GOT3 (cell line): ENCODE results near the gene TNKS1BP1.
"Not testable (repeated sequence)": the region's sequence is repeated elsewhere in the genome, so short reads cannot be mapped to it uniquely, and the experiment has no call there.

ENCODE experiments used
- DNase-seq: peaks from one replicate; lab custom pipeline; 2025; ENCODE audit warnings: mixed read lengths; lab: John Stamatoyannopoulos, UW

TNKS1BP1 gene

GRCh38 chr11:57311109-57311936 is 13.4 kb downstream of the TNKS1BP1 start:
- peak; percentile 88 for DNase-seq

GRCh38 chr11:57310630-57311086 is 14.1 kb downstream of the TNKS1BP1 start:
- DNase-seq = no peak

- DNase-seq = no peak
These were observed 14.7 kb downstream of the TNKS1BP1 start for GRCh38 chr11:57310091-57310490.

GRCh38 chr11:57309106-57310059 is 15.4 kb downstream of the TNKS1BP1 start:
- DNase-seq = no peak

GRCh38 chr11:57308426-57309060 is 16.2 kb downstream of the TNKS1BP1 start:
- no peak for DNase-seq

- DNase-seq = no peak
These were observed 17.0 kb downstream of the TNKS1BP1 start for GRCh38 chr11:57307666-57308270.

- no peak for DNase-seq
These were observed 17.7 kb downstream of the TNKS1BP1 start for GRCh38 chr11:57306940-57307565.

- no peak for DNase-seq
These were observed 18.4 kb downstream of the TNKS1BP1 start for GRCh38 chr11:57306161-57306876.

GRCh38 chr11:57305523-57305922 is 19.2 kb downstream of the TNKS1BP1 start:
- no peak for DNase-seq

- no peak for DNase-seq
These were observed 20.7 kb downstream of the TNKS1BP1 start for GRCh38 chr11:57303990-57304579.

- DNase-seq = no peak
These were observed 21.3 kb downstream of the TNKS1BP1 start for GRCh38 chr11:57303280-57303989.

GRCh38 chr11:57302489-57302888 is 22.3 kb downstream of the TNKS1BP1 start:
- no peak for DNase-seq

GRCh38 chr11:57301711-57302423 is 22.9 kb downstream of the TNKS1BP1 start:
- no peak for DNase-seq

- no peak for DNase-seq
These were observed 24.0 kb downstream of the TNKS1BP1 start for GRCh38 chr11:57300785-57301184.

- no peak for DNase-seq
These were observed 25.5 kb downstream of the TNKS1BP1 start for GRCh38 chr11:57299150-57299737.

- no peak for DNase-seq
These were observed 27.5 kb downstream of the TNKS1BP1 start for GRCh38 chr11:57297221-57297620.

- DNase-seq = not testable (repeated sequence)
These were observed 28.5 kb downstream of the TNKS1BP1 start for GRCh38 chr11:57296205-57296604.
